OCI-LY7 (cell line): ENCODE results near the gene PXDN.

ENCODE experiments used
- CTCF ChIP-seq: fragments of 200-600 bp; sonication (generic); conservative IDR thresholded peaks from 2 replicates; pipeline ENCODE4 v1.5.1; 2014; ENCODE audit warnings: mild to moderate bottlenecking, antibody characterized with exemption, low read length, moderate library complexity, mixed read lengths
- EZH2phosphoT487 ChIP-seq: fragments of 200-600 bp; sonication (generic); IDR thresholded peaks from 2 replicates; pipeline ENCODE4 v1.6.1; 2018; ENCODE audit warnings: low read depth, borderline replicate concordance, mild to moderate bottlenecking, mixed run types, antibody characterized with exemption, low read length, moderate library complexity, mixed read lengths

- TF ChIP-seq CTCF (no peak), EZH2phosphoT487 (no peak)
These were observed 158.7 kb downstream of the PXDN start for GRCh38 chr2:1585635-1586034.
